ENCODE data around the gene CCHCR1.

CCHCR1 gene

DNA sequence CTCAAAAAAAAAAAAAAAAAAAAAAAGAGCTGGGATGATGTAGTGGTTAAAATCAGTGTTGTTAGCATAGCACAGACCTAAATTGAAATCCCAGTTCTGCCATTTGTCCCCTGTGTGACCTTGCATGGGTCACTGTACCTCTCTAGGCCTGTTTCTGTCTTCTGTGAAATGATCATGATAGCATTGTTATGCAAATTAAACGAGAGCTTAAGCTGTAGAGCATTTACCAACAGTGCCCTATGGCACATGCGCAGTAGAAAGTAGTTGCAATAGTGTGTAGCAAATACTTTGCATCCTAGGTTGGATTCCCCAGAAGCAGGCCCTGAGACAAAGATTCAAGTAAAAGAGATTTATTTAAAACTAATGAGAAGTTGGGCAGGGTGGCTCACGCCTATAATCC lies 26.0 kb downstream of the CCHCR1 start:
- no peak for TF ChIP-seq POU2F2 (IDR thresholded peaks at IDR 0.05; ENCODE audit: low read depth, low read length)
- no peak for TF ChIP-seq SPI1 (IDR thresholded peaks at IDR 0.05; ENCODE audit: low read depth, low read length)
- TF ChIP-seq POLR2AphosphoS5 (IDR thresholded peaks at IDR 0.05; ENCODE audit: low read depth, low read length), result no peak
- TF ChIP-seq TAF1 (IDR thresholded peaks at IDR 0.05; ENCODE audit: low read depth, low read length), result no peak
- TF ChIP-seq PAX5 (IDR thresholded peaks at IDR 0.05; ENCODE audit: insufficient read depth, low read length, severe bottlenecking), result no peak
- no peak for TF ChIP-seq POLR2A (IDR thresholded peaks at IDR 0.05; ENCODE audit: low read depth, low read length)
- FAIRE-seq (no peak), DNase-seq (ENCODE audit: insufficient read length, low spot score) (no peak)

DNA sequence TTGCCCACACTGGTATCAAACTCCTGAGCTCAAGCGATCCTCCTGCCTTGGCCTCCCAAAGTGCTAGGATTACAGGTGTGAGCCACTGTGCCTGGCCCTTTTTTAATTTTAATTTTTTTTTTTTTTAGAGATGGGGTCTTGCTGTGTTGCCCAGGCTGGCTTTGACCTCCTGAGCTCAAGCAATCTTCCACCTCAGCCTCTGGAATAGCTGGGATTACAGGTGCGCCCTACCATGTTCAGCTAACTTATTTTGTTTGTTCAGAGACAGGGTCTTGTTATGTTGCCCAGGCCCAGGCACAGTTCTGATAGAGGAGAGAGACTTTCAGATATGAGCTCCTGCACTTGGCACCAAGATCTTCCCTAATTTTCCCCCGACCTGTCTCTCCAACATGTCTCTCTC lies 26.9 kb downstream of the CCHCR1 start:
- DNase-seq (ENCODE audit: insufficient read length, low spot score), result no peak
- no peak for FAIRE-seq
- no peak for TF ChIP-seq POLR2A (IDR thresholded peaks at IDR 0.05; ENCODE audit: low read depth, low read length)

DNA sequence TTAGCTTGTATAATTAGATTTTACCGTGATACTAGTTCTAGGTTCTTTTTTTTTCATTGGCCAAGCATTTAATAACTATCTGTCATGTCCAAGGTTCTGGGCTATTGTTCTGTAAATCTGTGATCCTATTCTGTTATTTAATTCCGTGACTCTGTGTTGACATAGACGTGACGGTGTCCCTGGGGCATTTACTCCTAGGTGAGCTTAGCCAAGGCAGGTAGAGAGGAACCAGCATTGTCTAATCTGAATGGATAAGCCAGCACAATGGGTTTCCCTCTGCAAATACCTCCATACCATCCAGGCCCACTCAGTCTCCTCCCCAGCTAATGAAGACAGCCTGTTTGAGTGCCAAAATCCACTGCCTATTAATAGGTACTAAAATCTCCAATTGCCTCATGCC lies 28.5 kb downstream of the CCHCR1 start:
- TF ChIP-seq POLR2A (IDR thresholded peaks at IDR 0.05; ENCODE audit: low read depth, low read length) (no peak), POLR2AphosphoS5 (IDR thresholded peaks at IDR 0.05; ENCODE audit: low read depth, low read length) (no peak), SPI1 (IDR thresholded peaks at IDR 0.05; ENCODE audit: low read depth, low read length) (no peak), TAF1 (IDR thresholded peaks at IDR 0.05; ENCODE audit: low read depth, low read length) (no peak), PAX5 (IDR thresholded peaks at IDR 0.05; ENCODE audit: insufficient read depth, low read length, severe bottlenecking) (no peak), POU2F2 (IDR thresholded peaks at IDR 0.05; ENCODE audit: low read depth, low read length) (no peak)
- FAIRE-seq (no peak), DNase-seq (ENCODE audit: insufficient read length, low spot score) (no peak)

DNA sequence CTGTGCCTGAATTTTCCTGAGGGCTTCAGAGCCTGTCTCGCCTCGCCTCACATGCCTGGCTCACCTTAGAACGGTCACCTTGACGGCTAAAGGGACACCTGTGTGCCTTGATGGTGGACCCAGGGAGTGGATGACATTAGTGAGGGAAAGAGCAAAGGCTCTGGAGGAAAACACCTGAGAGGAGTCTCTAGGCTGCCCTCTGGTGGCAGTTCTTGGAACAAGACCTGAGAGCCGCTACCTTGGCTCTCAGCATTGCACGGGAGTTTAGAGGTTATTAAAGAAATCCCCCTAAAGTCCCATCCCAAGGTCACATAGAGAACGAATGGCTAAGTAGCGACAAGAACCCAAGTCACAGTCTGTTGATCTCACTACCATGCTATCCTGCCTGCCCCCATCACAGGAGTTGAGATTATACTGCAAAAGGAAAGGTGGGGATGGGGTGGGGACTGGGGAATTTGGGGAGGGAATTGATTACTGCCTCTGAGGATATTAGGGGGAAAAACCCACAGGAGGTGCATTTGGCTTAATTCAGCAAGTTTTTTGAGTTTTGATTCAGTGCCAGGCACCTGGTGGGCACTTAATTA lies 29.4 kb downstream of the CCHCR1 start:
- peak; percentile 62 for FAIRE-seq
- peak; percentile 70 for DNase-seq (ENCODE audit: insufficient read length, low spot score)
- TF ChIP-seq SPI1 (IDR thresholded peaks at IDR 0.05; ENCODE audit: low read depth, low read length), result no peak
- TF ChIP-seq TAF1 (IDR thresholded peaks at IDR 0.05; ENCODE audit: low read depth, low read length), result no peak
- TF ChIP-seq POU2F2 (IDR thresholded peaks at IDR 0.05; ENCODE audit: low read depth, low read length), result no peak
- TF ChIP-seq POLR2A (IDR thresholded peaks at IDR 0.05; ENCODE audit: low read depth, low read length), result no peak
- TF ChIP-seq POLR2AphosphoS5 (IDR thresholded peaks at IDR 0.05; ENCODE audit: low read depth, low read length), result no peak
- TF ChIP-seq PAX5 (IDR thresholded peaks at IDR 0.05; ENCODE audit: insufficient read depth, low read length, severe bottlenecking), result no peak

DNA sequence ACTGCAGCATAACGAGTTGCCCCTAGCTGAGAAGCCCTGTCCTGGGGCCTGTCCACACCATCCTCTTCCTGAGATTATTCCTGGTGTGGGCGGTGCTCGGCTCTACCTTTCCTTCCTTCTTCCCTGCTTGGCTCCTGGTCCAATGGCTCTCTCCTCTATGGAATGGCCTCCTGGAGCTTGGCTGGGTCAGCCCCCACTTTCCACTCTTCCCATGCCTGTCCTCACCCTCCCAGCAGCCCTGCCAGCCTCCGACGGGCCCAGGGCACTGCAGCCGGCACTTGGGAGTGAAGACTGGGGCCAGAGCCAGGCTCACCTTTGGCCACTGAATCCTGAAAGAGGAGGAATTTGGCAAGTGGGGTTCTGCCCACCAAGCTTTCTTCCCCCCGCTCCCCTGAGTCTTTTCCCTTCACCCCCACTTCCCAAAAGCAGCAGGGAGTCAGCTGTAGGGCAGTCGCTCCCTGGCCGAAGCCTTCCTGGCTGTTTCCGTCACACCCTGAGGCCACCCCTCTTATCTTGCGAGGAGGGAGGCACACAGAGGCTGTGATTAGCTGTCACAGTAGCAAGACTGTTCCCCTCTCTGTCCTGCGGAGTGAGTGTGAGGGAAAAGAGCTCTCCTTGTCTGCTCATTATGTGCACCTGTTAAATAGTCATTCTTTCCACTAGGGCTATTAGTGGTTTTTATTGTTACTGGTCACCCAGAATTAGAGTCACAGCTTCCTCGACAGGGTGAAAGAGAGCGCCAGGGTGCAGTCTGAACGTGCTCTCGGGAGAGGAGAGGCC lies 31.0 kb downstream of the CCHCR1 start:
- no peak for TF ChIP-seq POLR2A (IDR thresholded peaks at IDR 0.05; ENCODE audit: low read depth, low read length)
- no peak for TF ChIP-seq POU2F2 (IDR thresholded peaks at IDR 0.05; ENCODE audit: low read depth, low read length)
- TF ChIP-seq SPI1 (IDR thresholded peaks at IDR 0.05; ENCODE audit: low read depth, low read length), result no peak
- no peak for TF ChIP-seq POLR2AphosphoS5 (IDR thresholded peaks at IDR 0.05; ENCODE audit: low read depth, low read length)
- no peak for TF ChIP-seq PAX5 (IDR thresholded peaks at IDR 0.05; ENCODE audit: insufficient read depth, low read length, severe bottlenecking)
- no peak for TF ChIP-seq TAF1 (IDR thresholded peaks at IDR 0.05; ENCODE audit: low read depth, low read length)
- FAIRE-seq (no peak), DNase-seq (ENCODE audit: insufficient read length, low spot score) (no peak)

DNA sequence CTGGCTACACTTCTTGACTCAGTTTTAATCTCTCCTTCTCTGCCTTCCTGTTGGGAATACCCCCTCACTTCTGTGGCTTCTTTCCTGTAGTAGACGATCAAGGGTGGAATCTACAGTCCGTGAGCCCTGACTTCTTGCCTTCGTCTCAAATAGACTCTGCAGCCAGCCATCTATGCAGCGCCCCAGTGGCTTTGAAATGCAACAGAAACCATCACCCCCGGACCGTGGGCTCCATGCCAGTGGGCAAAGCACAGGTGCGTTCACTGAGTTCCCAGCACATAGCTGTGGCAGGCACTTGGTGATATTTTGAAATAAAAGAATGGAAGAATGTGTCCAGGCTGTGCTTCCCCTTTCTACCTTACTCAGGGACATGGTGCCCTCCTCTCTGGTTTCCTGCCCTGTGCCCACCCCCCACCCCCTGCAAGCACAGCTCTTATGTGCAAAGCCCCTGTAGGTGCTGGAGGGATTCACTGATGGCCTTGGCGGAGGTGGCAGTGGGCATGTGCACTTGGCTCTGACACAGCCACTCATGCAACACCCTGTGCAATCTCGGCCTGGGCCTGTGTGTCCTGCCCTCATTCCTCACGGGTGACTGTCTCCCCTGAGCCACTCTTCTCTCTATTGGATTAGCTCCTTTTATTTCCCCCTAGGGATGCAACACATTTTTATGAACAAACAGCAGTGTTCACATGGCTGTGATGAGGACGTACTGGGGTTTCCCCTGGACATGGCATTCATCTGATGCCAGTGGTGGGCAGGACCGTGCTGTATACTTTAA lies 31.8 kb downstream of the CCHCR1 start:
- TF ChIP-seq POU2F2 (IDR thresholded peaks at IDR 0.05; ENCODE audit: low read depth, low read length) (no peak), SPI1 (IDR thresholded peaks at IDR 0.05; ENCODE audit: low read depth, low read length) (no peak), PAX5 (IDR thresholded peaks at IDR 0.05; ENCODE audit: insufficient read depth, low read length, severe bottlenecking) (no peak), TAF1 (IDR thresholded peaks at IDR 0.05; ENCODE audit: low read depth, low read length) (no peak), POLR2AphosphoS5 (IDR thresholded peaks at IDR 0.05; ENCODE audit: low read depth, low read length) (no peak), POLR2A (IDR thresholded peaks at IDR 0.05; ENCODE audit: low read depth, low read length) (no peak)
- FAIRE-seq (no peak), DNase-seq (ENCODE audit: insufficient read length, low spot score) (no peak)

DNA sequence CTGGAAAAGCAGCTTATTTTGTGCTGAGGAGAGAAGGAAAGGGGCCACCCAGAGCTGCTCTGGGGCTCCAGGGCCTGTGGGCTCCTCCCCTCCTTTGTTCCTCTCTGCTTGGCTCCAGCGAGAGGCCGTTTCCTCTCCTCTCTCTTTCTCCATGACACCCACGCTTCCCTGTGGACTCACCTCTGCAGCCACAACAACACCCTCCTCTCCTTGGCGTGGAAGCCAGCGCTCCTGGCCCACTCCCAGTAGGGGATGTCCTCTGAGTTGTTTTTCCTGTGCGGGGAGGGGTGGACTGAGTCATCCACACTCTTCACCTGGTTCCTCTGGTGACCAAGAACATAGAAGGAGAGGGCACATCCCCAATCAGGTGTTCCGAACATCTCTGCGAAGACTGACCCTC lies 32.4 kb downstream of the CCHCR1 start:
- TF ChIP-seq POLR2A (IDR thresholded peaks at IDR 0.05; ENCODE audit: low read depth, low read length), result no peak
- no peak for TF ChIP-seq POU2F2 (IDR thresholded peaks at IDR 0.05; ENCODE audit: low read depth, low read length)
- TF ChIP-seq TAF1 (IDR thresholded peaks at IDR 0.05; ENCODE audit: low read depth, low read length), result no peak
- TF ChIP-seq POLR2AphosphoS5 (IDR thresholded peaks at IDR 0.05; ENCODE audit: low read depth, low read length), result no peak
- DNase-seq (ENCODE audit: insufficient read length, low spot score) (no peak), FAIRE-seq (no peak)

DNA sequence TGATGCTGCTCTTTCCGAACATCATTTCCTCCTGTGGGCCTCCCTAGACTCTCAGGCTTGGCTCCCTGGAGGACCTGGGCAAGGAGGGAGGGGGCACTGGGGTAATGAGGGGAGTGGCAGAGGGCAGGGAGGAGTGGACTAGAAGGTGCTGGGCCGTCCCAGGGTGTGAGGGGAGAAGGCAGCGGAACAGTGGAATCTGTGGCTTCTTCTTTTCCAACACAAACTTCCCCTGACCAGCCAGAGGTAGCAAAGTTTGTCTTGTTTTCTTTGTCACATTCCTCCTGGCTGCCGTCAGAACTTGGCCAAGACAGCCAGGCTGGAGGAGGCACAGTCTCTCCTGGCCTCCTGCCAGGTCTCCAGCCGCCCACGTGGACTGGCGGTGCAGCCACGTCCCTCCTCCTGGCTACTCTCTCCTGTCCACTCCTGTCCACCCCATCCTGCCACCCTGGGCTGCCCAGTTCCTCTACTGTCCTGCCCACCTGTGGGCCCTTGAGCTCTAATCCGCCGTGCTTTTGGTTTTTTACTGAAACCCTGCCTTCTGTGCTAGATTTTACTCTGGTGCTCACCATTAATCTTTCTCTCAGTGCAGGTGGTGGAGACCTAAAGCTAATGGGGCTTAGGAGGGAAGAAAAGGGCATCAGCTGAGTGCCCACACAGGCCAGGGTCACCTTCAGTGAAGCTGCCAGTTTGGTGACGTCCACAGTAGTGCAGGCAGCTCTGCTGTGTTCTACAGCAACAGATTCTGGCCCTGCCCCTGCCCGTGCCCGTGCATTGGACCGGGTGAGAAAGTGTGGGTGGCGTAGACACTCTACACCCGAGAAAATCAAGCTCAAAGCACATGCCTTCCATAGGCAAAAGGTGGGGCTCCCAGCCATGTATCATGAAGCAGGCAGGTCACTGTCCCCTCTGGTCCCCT lies 34.6 kb downstream of the CCHCR1 start:
- no peak for TF ChIP-seq POLR2AphosphoS5 (IDR thresholded peaks at IDR 0.05; ENCODE audit: low read depth, low read length)
- no peak for TF ChIP-seq POLR2A (IDR thresholded peaks at IDR 0.05; ENCODE audit: low read depth, low read length)
- TF ChIP-seq PAX5 (IDR thresholded peaks at IDR 0.05; ENCODE audit: insufficient read depth, low read length, severe bottlenecking), result no peak
- no peak for TF ChIP-seq SPI1 (IDR thresholded peaks at IDR 0.05; ENCODE audit: low read depth, low read length)
- TF ChIP-seq POU2F2 (IDR thresholded peaks at IDR 0.05; ENCODE audit: low read depth, low read length), result no peak
- no peak for TF ChIP-seq TAF1 (IDR thresholded peaks at IDR 0.05; ENCODE audit: low read depth, low read length)
- no peak for FAIRE-seq
- DNase-seq (ENCODE audit: insufficient read length, low spot score), result no peak
